Measurements from ENCODE around the gene GPR35.
A peak's percentile ranks its signal among the peaks of the same experiment; 100 is the strongest.

The GPR35 gene

GRCh38 chr2:240589850-240590525, 35.3 kb upstream of the GPR35 start:
- no peak for DNase-seq

- no peak for DNase-seq
Measured at GRCh38 chr2:240590681-240591111, 34.6 kb upstream of the GPR35 start.

GRCh38 chr2:240591226-240591625, 34.1 kb upstream of the GPR35 start:
- DNase-seq: no peak

GRCh38 chr2:240591784-240592183, 33.5 kb upstream of the GPR35 start:
- DNase-seq: no peak

GRCh38 chr2:240593026-240593702, 32.1 kb upstream of the GPR35 start:
- DNase-seq: no peak

- no peak for DNase-seq
Measured at GRCh38 chr2:240593703-240594451, 31.4 kb upstream of the GPR35 start.

- DNase-seq: peak; percentile 5
Measured at GRCh38 chr2:240594511-240595380, 30.5 kb upstream of the GPR35 start.

GRCh38 chr2:240595381-240596079, 29.8 kb upstream of the GPR35 start:
- DNase-seq: peak; percentile 7

GRCh38 chr2:240596080-240596460, 29.2 kb upstream of the GPR35 start:
- DNase-seq: no peak

- no peak for DNase-seq
Measured at GRCh38 chr2:240596491-240596931, 28.8 kb upstream of the GPR35 start.

- DNase-seq: no peak
Measured at GRCh38 chr2:240597054-240597418, 28.2 kb upstream of the GPR35 start.

- DNase-seq: no peak
Measured at GRCh38 chr2:240597419-240598181, 27.7 kb upstream of the GPR35 start.

- no peak for DNase-seq
Measured at GRCh38 chr2:240598311-240598911, 26.9 kb upstream of the GPR35 start.

- DNase-seq: no peak
Measured at GRCh38 chr2:240599141-240599583, 26.1 kb upstream of the GPR35 start.

- no peak for DNase-seq
Measured at GRCh38 chr2:240600451-240600961, 24.8 kb upstream of the GPR35 start.

GRCh38 chr2:240601061-240601830, 24.0 kb upstream of the GPR35 start:
- no peak for DNase-seq

GRCh38 chr2:240601831-240602160, 23.5 kb upstream of the GPR35 start:
- DNase-seq: no peak

GRCh38 chr2:240602266-240603050, 22.8 kb upstream of the GPR35 start:
- DNase-seq: peak; percentile 57
